HCT116 (cell line): Measurements from ENCODE around the gene LPIN1. TPM values are rescaled to one million over a fixed set of nuclear protein-coding genes. Genes with fewer than 3 reads are reported as not detected.

Source experiments
- ATAC-seq: fragments of 200-7000 bp; cut with Tn5 transposase; 2 replicates; pipeline ENCODE4 v1.9.1; 2020; ENCODE audit warnings: mild to moderate bottlenecking, moderate library complexity
- BruUV-seq: library from RNA; stranded (reverse); fragments of 400-500 nt; replicated peaks from 2 replicates; lab custom pipeline; 2021; lab: Mats Ljungman, UMichigan
- CTCF ChIA-PET: fragments of 300-600 bp; sonication (Branson Sonifier 250); formaldehyde crosslinking; loops from one replicate; lab custom pipeline; 2021; ENCODE audit warnings: antibody characterized with exemption; lab: Charles Lee
- POLR2A ChIA-PET: fragments of 300-600, 350-600 bp; sonication (Branson Sonifier 250); formaldehyde crosslinking; loops from one replicate; lab custom pipeline; 2021; ENCODE audit warnings: antibody characterized with exemption; lab: Charles Lee
- RAD21 ChIA-PET, 2 experiments: fragments of 300-600 bp; sonication (Branson Sonifier 250); formaldehyde crosslinking; loops; one replicate each; lab custom pipeline; 2023; ENCODE audit warnings: low total read pairs in 2 of 2; ENCODE audit not compliant: uncharacterized antibody in 2 of 2, unreplicated experiment in 2 of 2, low non-redundant PET in 1 of 2; lab: Charles Lee
- DNase-seq: peaks from one replicate; pipeline ENCODE4 v3.0.0-alpha.2; 2010; ENCODE audit warnings: low read depth, low spot score
- H2AFZ ChIP-seq: fragments of 200-600 bp; shearing (Covaris generic), sonication (generic); 2 replicates; pipeline ENCODE4 v1.6.1; 2017; ENCODE audit warnings: low read depth, mixed run types, mixed read lengths, antibody characterized with exemption, low read length; ENCODE audit not compliant: poor library complexity, severe bottlenecking
- H3K27ac ChIP-seq: 2 replicates; pipeline ENCODE4 v1.5.1; 2012; ENCODE audit warnings: low read depth, low read length
- H3K27me3 ChIP-seq: fragments of 200-600 bp; sonication (generic); 2 replicates; pipeline ENCODE4 v1.6.1; 2016; ENCODE audit warnings: mixed run types, low read length, mixed read lengths; ENCODE audit not compliant: insufficient read depth
- H3K36me3 ChIP-seq, 2 experiments: fragments of 200-500 bp in 1 of 2; fragments of 200-600 bp in 1 of 2; sonication (Bioruptor generic) in 1 of 2; sonication (generic) in 1 of 2; 2 replicates each; pipeline versions ENCODE4 v1.5.1 to v1.6.1; 2014 to 2016; ENCODE audit warnings: low read length in 2 of 2, inconsistent platforms in 1 of 2, mixed read lengths in 1 of 2, mixed run types in 1 of 2; ENCODE audit not compliant: insufficient read depth in 2 of 2, control insufficient read depth in 1 of 2
- H3K4me1 ChIP-seq, 2 experiments: fragments of 200-600 bp in 1 of 2; sonication (generic) in 1 of 2; 2 replicates each; pipeline versions ENCODE4 v1.5.1 to v1.6.1; 2012 to 2017; ENCODE audit warnings: low read length in 2 of 2, inconsistent platforms in 1 of 2, mild to moderate bottlenecking in 1 of 2, mixed read lengths in 1 of 2, mixed run types in 1 of 2, moderate library complexity in 1 of 2; ENCODE audit not compliant: insufficient read depth in 2 of 2, control insufficient read depth in 1 of 2
- H3K4me2 ChIP-seq: fragments of 200-600 bp; sonication (generic); 2 replicates; pipeline ENCODE4 v1.6.1; 2017; ENCODE audit warnings: mixed run types, low read length, mixed read lengths
- H3K4me3 ChIP-seq, 2 experiments: fragments of 200-600 bp in 1 of 2; sonication (generic) in 1 of 2; replicated peaks in 1 of 2; 2 replicates each; pipeline ENCODE4 v1.5.1; 2011 to 2016; ENCODE audit warnings: low read length in 2 of 2, control low read depth in 1 of 2, low read depth in 1 of 2, mild to moderate bottlenecking in 1 of 2, mixed read lengths in 1 of 2, mixed run types in 1 of 2
- H3K79me2 ChIP-seq: fragments of 200-600 bp; sonication (generic); 2 replicates; pipeline ENCODE4 v1.6.1; 2017; ENCODE audit warnings: mild to moderate bottlenecking, mixed run types, low read length, moderate library complexity, mixed read lengths; ENCODE audit not compliant: insufficient read depth
- H3K9ac ChIP-seq: fragments of 200-600 bp; sonication (generic); 2 replicates; pipeline ENCODE4 v1.6.1; 2016; ENCODE audit warnings: low read length, mixed read lengths
- H3K9me2 ChIP-seq: fragments of 200-600 bp; sonication (generic), shearing (Covaris generic); 2 replicates; pipeline ENCODE4 v1.6.1; 2017; ENCODE audit warnings: mixed run types, mild to moderate bottlenecking, moderate library complexity; ENCODE audit not compliant: insufficient read depth
- H3K9me3 ChIP-seq, 2 experiments: fragments of 200-500 bp in 1 of 2; fragments of 200-600 bp in 1 of 2; sonication (Bioruptor generic) in 1 of 2; sonication (generic) in 1 of 2; 2 replicates each; pipeline ENCODE4 v1.6.1; 2014 to 2017; ENCODE audit warnings: low read length in 2 of 2, mixed read lengths in 2 of 2, inconsistent platforms in 1 of 2, low read depth in 1 of 2, mild to moderate bottlenecking in 1 of 2, mixed run types in 1 of 2, moderate library complexity in 1 of 2; ENCODE audit not compliant: control insufficient read depth in 1 of 2, insufficient read depth in 1 of 2
- H4K20me1 ChIP-seq: fragments of 200-600 bp; sonication (generic), shearing (Covaris generic); 2 replicates; pipeline ENCODE4 v1.6.1; 2017; ENCODE audit warnings: mixed run types, mild to moderate bottlenecking, moderate library complexity; ENCODE audit not compliant: insufficient read depth
- ATF3 ChIP-seq: IDR thresholded peaks from 2 replicates; pipeline ENCODE4 v1.6.1; 2012
- CBX3 ChIP-seq: IDR thresholded peaks from 2 replicates; pipeline ENCODE4 v1.6.1; 2012; ENCODE audit warnings: low read depth
- CTCF ChIP-seq, 3 experiments: fragments of 200-600 bp in 1 of 3; sonication (generic) in 1 of 3; IDR thresholded peaks in 2 of 3; conservative IDR thresholded peaks in 1 of 3; 2 replicates each; pipeline ENCODE4 v1.5.1; 2012 to 2017; ENCODE audit warnings: low read depth in 2 of 3, low read length in 2 of 3, antibody characterized with exemption in 1 of 3, borderline replicate concordance in 1 of 3, control low read depth in 1 of 3, mild to moderate bottlenecking in 1 of 3, mixed read lengths in 1 of 3, mixed run types in 1 of 3, moderate library complexity in 1 of 3; ENCODE audit not compliant: insufficient read depth in 1 of 3
- EGR1 ChIP-seq: IDR thresholded peaks from 2 replicates; pipeline ENCODE4 v1.6.1; 2012; ENCODE audit warnings: low read depth
- ELF1 ChIP-seq: IDR thresholded peaks from 2 replicates; pipeline ENCODE4 v1.6.1; 2012; ENCODE audit warnings: low read depth, borderline replicate concordance
- FOSL1 ChIP-seq: IDR thresholded peaks from 2 replicates; pipeline ENCODE4 v1.6.1; 2012; ENCODE audit warnings: low read depth
- JUND ChIP-seq: IDR thresholded peaks from 2 replicates; pipeline ENCODE4 v1.6.1; 2012
- MAX ChIP-seq: IDR thresholded peaks from 2 replicates; pipeline ENCODE4 v1.6.1; 2012
- POLR2A ChIP-seq: IDR thresholded peaks from 2 replicates; pipeline ENCODE4 v1.7.0; 2011; ENCODE audit warnings: borderline replicate concordance; ENCODE audit not compliant: insufficient read depth, insufficient read length; ENCODE audit errors: extremely low read depth
- POLR2AphosphoS5 ChIP-seq: IDR thresholded peaks from 2 replicates; pipeline ENCODE4 v1.6.1; 2011; ENCODE audit warnings: mild to moderate bottlenecking, low read depth, low read length, moderate library complexity
- RAD21 ChIP-seq: IDR thresholded peaks from 2 replicates; pipeline ENCODE4 v1.6.1; 2012; ENCODE audit warnings: low read depth, mild to moderate bottlenecking
- REST ChIP-seq: IDR thresholded peaks from 2 replicates; pipeline ENCODE4 v1.6.1; 2012; ENCODE audit warnings: low read depth
- SIN3A ChIP-seq: IDR thresholded peaks from 2 replicates; pipeline ENCODE4 v1.6.1; 2012; ENCODE audit warnings: low read depth
- SP1 ChIP-seq: IDR thresholded peaks from 2 replicates; pipeline ENCODE4 v1.6.1; 2012; ENCODE audit warnings: low read depth
- SRF ChIP-seq: IDR thresholded peaks from 2 replicates; pipeline ENCODE4 v1.6.1; 2012; ENCODE audit warnings: low read depth
- TCF7L2 ChIP-seq: IDR thresholded peaks from 2 replicates; pipeline ENCODE4 v1.7.0; 2011; ENCODE audit warnings: borderline replicate concordance, inconsistent platforms; ENCODE audit not compliant: insufficient read depth, insufficient read length; ENCODE audit errors: extremely low read depth
- ZBTB33 ChIP-seq: IDR thresholded peaks from 2 replicates; pipeline ENCODE4 v1.6.1; 2011; ENCODE audit warnings: mild to moderate bottlenecking, low read length, moderate library complexity; ENCODE audit not compliant: insufficient replicate concordance; ENCODE audit errors: extremely low read depth
- ZFX ChIP-seq: fragments of 450-650 bp; IDR thresholded peaks from 2 replicates; pipeline ENCODE4 v1.6.1; 2017
- ZNF274 ChIP-seq: fragments of 200-500 bp; sonication (Bioruptor generic); IDR thresholded peaks from 2 replicates; pipeline ENCODE4 v1.6.1; 2014; ENCODE audit warnings: mild to moderate bottlenecking, low read depth, low read length, inconsistent platforms
- intact Hi-C: fragments of 100-400 bp; cut with micrococcal nuclease; formaldehyde crosslinking; loops from 2 replicates; pipeline ENCODE4 v1.10.0; 2022
- total RNA-seq: library from RNA; stranded (reverse); gene quantifications from one replicate; pipeline ENCODE4 v1.2.1, GENCODE V29; 2021; ENCODE audit not compliant: unreplicated experiment

Gene LPIN1
- total RNA-seq, 1 experiment from 2014 or later: 16.7 TPM

- TF ChIP-seq CTCF (IDR thresholded peaks at IDR 0.05 in 2 of 3, conservative IDR thresholded peaks at IDR 0.05 in 1 of 3; ENCODE audit: borderline replicate concordance in 1 of 3, insufficient read depth in 1 of 3, low read depth in 2 of 3, low read length in 2 of 3) (no peak), ATF3 (no peak), MAX (no peak), RAD21 (no peak), TCF7L2 (no peak), ZNF274 (no peak), JUND (no peak), EGR1 (no peak), FOSL1 (no peak), SIN3A (no peak), ZFX (no peak), REST (no peak), POLR2AphosphoS5 (no peak), SRF (no peak), CBX3 (no peak), ELF1 (no peak), ZBTB33 (no peak), SP1 (no peak), POLR2A (no peak)
- Histone ChIP-seq H3K79me2 (no peaks in the 10 kb centered on the region), H3K9me3 (no peaks in the 10 kb centered on the region), H3K27me3 (peaks cover 43% of the 10 kb centered on the region), H3K27ac (no peak overlapping the region), H3K4me1 (no peaks in the 10 kb centered on the region), H3K4me3 (no peak overlapping the region), H3K36me3 (no peaks in the 10 kb centered on the region), H4K20me1 (no peaks in the 10 kb centered on the region), H3K9ac (no peak overlapping the region), H3K9me2 (no peaks in the 10 kb centered on the region), H3K4me2 (no peak overlapping the region), H2AFZ (no peak overlapping the region)
- no peak for ATAC-seq
- RAD21 ChIA-PET: no interaction called here
- DNase-seq: no peak
- POLR2A ChIA-PET: no interaction called here
- CTCF ChIA-PET: no interaction called here
- no TSS peak for BruUV-seq
- intact Hi-C loops: no loop called here
These were observed 23.4 kb upstream of the LPIN1 start for GRCh38 chr2:11723061-11723371.
